SKM-1 (cell line): Measurements from ENCODE around the gene MATN4.
"Not testable (repeated sequence)": the region's sequence is repeated elsewhere in the genome, so short reads cannot be mapped to it uniquely, and the experiment has no call there.

Experiments used
- DNase-seq: peaks from one replicate; lab custom pipeline; 2025; ENCODE audit not compliant: unreplicated experiment; lab: John Stamatoyannopoulos, UW

Gene MATN4

DNA sequence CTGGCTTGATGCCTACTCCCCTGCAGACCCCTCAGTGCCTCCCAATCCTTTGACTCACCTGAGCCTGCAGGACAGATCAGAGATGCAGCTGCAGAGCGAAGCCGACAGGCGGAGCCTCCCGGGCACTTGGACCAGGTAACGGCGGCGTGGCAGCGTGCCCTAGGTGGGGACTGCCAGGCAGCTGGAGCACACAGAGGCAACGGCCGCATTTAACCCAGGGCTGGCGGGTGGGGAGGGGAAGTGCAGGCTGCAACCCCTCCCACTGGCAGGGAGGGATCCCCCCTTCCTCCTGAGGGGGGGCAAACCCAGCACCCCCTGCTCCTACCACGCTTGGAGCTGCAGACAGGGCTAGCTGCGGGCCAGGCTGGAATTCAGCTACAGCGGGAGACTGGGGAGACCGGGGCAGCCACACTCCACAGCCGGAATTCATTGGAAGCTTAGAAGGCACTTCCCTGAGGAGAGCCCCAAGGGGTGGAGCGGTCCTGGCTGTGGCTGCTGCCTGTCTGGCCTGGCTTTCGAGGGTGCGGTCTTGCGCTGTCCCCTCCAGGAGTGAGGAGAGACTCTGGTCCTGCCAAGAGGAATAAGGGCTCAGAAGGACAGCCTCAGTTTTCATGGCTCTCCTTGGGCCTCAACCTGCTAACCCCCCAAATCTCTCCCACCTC, at the start of gene MATN4:
Gene MATN4, minus strand, starts transcription at position 183 of the 662 bp plus-strand sequence. CDS start 2,717 bp downstream, outside the sequence.
- no peak for DNase-seq

DNA sequence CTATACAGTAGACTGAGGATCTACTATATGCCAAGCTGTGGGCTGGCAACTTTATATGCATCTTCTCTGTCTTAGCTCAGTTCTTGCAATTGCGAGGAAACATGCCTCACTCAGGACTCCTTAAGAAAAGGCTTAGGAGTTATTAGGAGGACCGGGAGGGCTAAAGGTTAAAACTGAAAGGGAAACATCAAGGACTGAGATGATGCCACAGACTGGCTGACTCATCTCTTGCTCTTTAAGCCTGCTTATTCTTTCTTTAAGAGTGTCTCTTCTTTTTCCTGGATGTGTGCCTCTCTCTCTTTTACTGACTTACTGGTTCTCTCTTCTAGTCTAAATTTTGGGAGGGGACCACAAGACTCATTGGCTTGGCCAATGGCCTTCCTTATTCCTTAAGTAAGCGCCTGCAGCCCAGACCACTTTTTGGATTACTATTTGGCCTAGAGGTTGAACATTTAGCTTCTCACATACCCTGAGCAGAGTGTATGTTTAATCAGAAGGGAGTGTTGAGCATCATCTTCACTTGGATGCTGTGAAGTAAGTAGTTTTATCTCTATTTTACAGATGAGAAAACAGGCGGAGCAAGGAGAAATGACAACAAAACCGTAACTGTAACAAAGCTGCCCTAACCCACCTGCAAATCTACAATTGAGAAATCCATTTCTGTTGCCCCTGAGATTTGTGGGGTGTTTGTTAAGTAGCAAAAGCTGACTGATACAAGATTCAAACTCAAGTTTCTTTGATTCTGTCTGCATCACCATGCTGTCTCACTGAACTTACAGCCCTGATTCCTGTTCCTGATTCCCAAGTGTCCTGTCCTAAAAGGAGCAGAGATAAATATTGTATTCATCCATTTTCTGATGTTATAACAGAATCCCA, 47.3 kb upstream of the MATN4 start:
- DNase-seq = no peak

- DNase-seq = no peak
Measured at GRCh38 chr20:45354423-45355208, 46.5 kb upstream of the MATN4 start.

- DNase-seq = no peak
Measured at GRCh38 chr20:45353746-45354145, 45.6 kb upstream of the MATN4 start.

DNA sequence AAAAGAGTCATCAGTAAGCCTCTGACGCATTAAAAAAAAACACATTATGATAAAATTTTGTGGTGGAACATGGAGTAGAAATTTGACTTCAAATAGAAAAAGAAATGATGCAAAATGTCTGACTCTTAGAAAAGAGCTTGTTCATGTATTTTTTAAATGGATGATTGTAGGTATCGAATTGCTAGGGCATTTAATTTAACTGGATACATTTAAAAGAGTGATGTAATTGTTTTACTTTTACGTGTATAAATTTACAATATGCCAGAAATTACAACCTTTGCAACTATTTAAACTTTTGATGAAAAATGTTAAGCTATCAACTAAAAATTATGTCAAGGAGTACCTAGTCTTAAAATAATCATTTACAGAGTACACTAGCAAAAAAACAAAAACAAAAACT, 44.6 kb upstream of the MATN4 start:
- no peak for DNase-seq

GRCh38 chr20:45350795-45351194, 42.7 kb upstream of the MATN4 start:
- DNase-seq = not testable (repeated sequence)

- no peak for DNase-seq
Measured at GRCh38 chr20:45350217-45350616, 42.1 kb upstream of the MATN4 start.

GRCh38 chr20:45347936-45348778, 40.1 kb upstream of the MATN4 start, which contains the start of gene SDC4:
Gene SDC4 (minus strand): TSS chr20:45348424. CDS start chr20:45348384, 40 bp downstream.
- no peak for DNase-seq

DNA sequence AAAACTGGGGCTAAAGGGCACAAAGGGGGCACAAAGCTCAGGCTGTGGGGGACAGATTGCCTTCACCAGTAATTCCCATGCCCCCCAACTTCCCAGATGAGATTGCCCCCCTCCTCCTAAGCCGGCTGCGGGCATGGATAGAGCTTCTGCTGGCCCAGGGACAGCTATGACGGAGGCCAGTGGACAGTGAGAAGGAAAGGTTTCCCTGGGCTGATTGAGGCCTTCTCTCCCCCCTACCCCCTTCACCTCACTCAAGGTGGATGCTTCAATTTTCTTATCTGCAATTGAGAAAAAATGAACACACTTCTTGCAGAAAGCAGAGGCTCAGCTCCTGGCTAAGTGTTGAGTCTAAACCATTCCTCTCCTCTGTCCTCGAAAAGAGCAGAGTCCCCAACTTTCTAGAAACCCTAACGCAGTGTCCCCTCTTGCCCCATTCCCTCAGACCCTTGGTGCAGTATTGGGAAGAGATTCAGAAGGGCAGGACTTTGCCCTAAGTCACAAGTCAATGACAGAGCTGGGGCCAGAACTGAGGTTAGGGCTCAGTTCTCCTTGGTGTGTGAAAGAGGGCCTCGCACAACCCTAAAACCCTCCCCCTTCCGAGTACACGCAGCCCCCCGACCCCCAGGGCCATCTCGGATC, 39.3 kb upstream of the MATN4 start:
- DNase-seq = no peak

- DNase-seq = no peak
Measured at GRCh38 chr20:45346851-45347250, 38.8 kb upstream of the MATN4 start.

DNA sequence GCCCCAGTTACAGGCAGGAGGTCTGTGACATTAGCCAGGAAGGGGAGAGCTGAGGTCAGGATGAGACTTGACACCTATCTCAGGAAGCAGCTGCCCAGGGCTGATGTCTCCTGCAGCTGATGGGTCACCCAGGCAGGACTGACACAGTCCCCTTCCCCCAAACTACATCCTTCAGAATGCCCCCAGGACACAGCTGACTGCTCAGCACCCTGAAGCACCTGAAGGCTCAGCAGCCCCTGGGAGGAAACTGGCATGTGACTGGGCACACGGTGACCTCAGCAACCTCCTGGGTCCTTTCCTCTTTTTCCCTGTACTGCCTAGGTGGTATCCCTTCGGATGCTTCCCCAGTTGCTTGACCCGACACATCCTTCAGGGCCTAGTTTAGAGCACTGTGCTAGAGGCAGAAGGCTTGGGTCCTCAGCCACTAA, 38.2 kb upstream of the MATN4 start:
- no peak for DNase-seq

DNA sequence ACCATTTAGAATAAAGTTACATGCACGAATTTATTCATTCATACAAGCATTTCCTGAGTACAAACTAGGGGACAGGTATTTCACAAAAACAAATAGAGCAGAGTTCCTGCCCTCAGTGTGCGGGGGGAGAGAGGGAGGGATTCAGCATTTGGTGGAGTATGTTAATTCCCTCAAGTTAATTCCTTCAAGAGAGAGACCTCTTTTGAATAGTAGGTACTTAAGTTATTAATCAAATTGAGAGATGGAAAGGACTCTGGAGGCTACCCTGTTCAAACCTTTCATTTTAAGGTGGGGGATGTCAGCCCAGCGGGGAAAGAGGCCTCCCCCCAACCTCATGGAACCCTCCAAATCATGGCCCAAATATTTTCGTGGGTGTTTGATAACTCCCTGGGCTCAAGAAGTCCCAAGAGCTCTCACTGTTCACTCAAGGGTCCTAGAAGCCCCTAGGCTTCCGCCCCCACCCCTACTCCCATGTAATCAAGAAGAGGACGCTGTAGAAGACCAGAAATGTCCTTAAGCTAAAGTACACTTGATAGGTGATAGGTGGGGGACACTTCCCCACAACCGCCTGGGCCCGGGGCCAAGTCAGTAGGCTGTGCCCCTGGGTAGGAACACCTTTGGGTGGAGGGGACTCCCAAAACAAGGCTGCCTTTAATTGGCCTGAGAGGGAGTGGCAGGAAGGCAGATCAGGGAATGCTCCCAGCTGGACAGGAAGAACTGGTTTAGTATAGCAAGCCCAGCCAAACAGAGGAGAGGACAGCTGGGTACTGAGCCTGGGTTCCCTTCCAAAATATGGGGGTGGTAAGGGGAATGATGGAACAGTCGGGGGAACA, 37.2 kb upstream of the MATN4 start:
- DNase-seq = no peak

- peak; percentile 20 for DNase-seq
Measured at GRCh38 chr20:45344168-45344860, 36.2 kb upstream of the MATN4 start.

- no peak for DNase-seq
Measured at GRCh38 chr20:45343532-45344167, 35.6 kb upstream of the MATN4 start.

DNA sequence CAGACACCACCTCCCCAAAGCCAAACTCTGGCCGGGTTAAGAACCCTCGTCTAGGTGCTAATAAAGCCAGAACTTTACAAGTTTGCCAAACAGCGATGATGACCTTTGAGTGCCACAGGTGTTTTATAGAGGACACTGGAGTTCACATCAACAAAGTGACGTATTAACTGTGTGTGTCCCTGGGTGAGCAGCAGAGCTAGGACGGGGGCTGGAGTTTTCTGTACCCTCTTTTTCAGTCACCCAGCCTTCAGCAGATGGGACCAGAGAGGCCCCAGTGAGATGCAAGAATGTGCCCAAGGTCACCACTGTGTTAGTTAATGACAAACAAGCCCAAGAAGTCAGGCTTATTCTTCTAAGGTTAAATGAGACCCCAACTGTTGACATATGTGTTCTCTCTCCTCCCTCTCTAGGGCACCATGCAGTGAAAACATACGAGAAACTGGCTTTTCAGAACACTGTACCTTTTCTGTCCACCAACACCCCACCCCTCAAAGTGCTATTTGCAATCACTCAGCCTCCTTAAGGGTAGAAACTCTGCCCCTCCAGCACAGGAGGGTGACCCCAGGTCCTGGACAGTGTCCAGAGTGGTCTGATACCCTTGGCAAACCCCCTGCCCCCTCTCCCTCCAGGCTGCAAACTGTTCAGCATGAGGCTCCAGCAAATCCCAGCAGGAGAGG, 34.9 kb upstream of the MATN4 start:
- DNase-seq = no peak

DNA sequence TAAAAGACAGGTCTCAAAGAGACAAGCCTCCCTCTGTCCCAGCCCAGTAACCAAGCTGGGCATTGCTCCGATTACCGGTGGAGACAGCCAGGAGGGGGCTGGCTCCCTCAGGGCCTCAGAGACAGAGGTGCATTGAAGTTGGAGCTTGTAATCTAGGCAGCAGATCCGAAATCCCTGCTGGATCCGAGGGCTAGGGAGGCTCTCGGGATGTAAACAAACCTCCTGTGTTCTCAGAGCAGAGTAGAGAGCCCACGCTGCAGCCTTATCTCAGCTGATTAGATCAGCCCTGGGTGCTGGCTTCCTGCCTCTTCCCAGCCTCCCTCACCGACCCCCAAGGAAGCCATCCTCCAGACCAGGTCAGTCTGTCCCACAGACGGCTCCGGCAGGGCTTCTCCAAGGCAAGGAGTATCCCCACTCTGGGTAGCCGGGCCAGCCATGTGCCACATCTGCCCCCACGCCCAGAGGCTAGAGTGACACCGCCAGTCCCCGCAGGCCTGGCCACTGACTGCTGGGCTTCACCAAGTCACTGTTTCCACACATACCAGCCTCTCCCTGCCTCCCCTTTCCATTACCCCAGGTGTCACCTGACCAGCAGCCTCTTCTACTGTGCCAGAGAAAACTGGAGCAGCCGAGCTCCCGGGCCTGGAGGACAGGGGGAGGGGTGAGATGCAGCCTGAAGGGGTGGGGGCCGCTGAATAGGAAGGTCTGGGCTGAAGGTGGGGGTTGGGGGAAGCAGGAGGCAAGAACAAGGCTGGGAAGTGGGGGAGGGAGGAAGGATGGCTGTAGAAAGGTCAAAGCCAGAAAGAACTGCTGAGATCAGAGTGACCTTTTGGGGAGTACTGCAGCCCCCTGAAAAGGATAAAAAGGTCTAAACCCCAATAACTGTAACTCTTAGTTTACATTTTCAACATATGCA, 34.1 kb upstream of the MATN4 start:
- no peak for DNase-seq

- DNase-seq = no peak
Measured at GRCh38 chr20:45341579-45341938, 33.5 kb upstream of the MATN4 start.
